Measurements from ENCODE around the gene GID8. TPM values are rescaled to one million over a fixed set of nuclear protein-coding genes. Genes with fewer than 3 reads are reported as not detected.

Gene GID8
- total and polyA plus RNA-seq, 2 of the 13 experiments (the other 11 are each of a cell fraction or from before 2014, with no cell fraction given) = 39.6 to 59.8 TPM

GRCh38 chr20:62924442-62925075 is 13.4 kb upstream of the GID8 start (continued):
- TF ChIP-seq, protein P1, sequence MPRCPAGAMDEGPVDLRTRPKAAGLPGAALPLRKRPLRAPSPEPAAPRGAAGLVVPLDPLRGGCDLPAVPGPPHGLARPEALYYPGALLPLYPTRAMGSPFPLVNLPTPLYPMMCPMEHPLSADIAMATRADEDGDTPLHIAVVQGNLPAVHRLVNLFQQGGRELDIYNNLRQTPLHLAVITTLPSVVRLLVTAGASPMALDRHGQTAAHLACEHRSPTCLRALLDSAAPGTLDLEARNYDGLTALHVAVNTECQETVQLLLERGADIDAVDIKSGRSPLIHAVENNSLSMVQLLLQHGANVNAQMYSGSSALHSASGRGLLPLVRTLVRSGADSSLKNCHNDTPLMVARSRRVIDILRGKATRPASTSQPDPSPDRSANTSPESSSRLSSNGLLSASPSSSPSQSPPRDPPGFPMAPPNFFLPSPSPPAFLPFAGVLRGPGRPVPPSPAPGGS (CRISPR knock-in tag; IDR thresholded peaks at IDR 0.05) = peak; percentile 80; the same call in 1 of the 2 replicates
- TF ChIP-seq IKZF4 (CRISPR knock-in tag; IDR thresholded peaks at IDR 0.05; ENCODE audit: borderline replicate concordance, low read depth, not compliant biosample characterization) (peak; percentile 37), ZNF709 (CRISPR knock-in tag; IDR thresholded peaks at IDR 0.05) (no peak), SKI (IDR thresholded peaks at IDR 0.05; ENCODE audit: partially characterized antibody) (peak; percentile 16), KIAA2018 (CRISPR knock-in tag; IDR thresholded peaks at IDR 0.05; ENCODE audit: borderline replicate concordance) (no peak), HBP1 (CRISPR knock-in tag; IDR thresholded peaks at IDR 0.05; ENCODE audit: low read depth) (peak; percentile 9; the same call in 1 of the 2 replicates), ELF4 (CRISPR knock-in tag; IDR thresholded peaks at IDR 0.05; ENCODE audit: borderline replicate concordance) (0 out of 2 replicates have a peak, but pooled peaks have one; percentile 20), SAP130 (CRISPR knock-in tag; IDR thresholded peaks at IDR 0.05; ENCODE audit: low read depth) (0 out of 2 replicates have a peak, but pooled peaks have one; percentile 9), TMF1 (CRISPR knock-in tag; IDR thresholded peaks at IDR 0.05; ENCODE audit: low read depth) (peak; percentile 20; the same call in 1 of the 2 replicates), CEBPG (CRISPR knock-in tag; IDR thresholded peaks at IDR 0.05) (peak; percentile 73), ZNF781 (CRISPR knock-in tag; IDR thresholded peaks at IDR 0.05; ENCODE audit: borderline replicate concordance, not compliant biosample characterization) (no peak), TAF1 (CRISPR knock-in tag; IDR thresholded peaks at IDR 0.05) (no peak)
- TF ChIP-seq, protein P2, sequence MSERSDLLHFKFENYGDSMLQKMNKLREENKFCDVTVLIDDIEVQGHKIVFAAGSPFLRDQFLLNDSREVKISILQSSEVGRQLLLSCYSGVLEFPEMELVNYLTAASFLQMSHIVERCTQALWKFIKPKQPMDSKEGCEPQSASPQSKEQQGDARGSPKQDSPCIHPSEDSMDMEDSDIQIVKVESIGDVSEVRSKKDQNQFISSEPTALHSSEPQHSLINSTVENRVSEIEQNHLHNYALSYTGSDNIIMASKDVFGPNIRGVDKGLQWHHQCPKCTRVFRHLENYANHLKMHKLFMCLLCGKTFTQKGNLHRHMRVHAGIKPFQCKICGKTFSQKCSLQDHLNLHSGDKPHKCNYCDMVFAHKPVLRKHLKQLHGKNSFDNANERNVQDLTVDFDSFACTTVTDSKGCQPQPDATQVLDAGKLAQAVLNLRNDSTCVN (CRISPR knock-in tag; IDR thresholded peaks at IDR 0.05; ENCODE audit: borderline replicate concordance) = no peak
- TF ChIP-seq, protein P3, sequence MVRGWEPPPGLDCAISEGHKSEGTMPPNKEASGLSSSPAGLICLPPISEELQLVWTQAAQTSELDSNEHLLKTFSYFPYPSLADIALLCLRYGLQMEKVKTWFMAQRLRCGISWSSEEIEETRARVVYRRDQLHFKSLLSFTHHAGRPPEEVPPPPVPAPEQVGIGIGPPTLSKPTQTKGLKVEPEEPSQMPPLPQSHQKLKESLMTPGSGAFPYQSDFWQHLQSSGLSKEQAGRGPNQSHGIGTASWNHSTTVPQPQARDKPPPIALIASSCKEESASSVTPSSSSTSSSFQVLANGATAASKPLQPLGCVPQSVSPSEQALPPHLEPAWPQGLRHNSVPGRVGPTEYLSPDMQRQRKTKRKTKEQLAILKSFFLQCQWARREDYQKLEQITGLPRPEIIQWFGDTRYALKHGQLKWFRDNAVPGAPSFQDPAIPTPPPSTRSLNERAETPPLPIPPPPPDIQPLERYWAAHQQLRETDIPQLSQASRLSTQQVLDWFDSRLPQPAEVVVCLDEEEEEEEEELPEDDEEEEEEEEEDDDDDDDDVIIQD (CRISPR knock-in tag; IDR thresholded peaks at IDR 0.05; ENCODE audit: low read depth) = peak; percentile 48; the same call in 1 of the 2 replicates
